GM19240 (cell line): ENCODE data around the gene SLC35B3.
"Not testable (repeated sequence)": the region's sequence is repeated elsewhere in the genome, so short reads cannot be mapped to it uniquely, and the experiment has no call there.

Source experiments
- DNase-seq: peaks from one replicate; pipeline ENCODE4 v3.0.0; 2011; ENCODE audit warnings: low spot score; ENCODE audit not compliant: insufficient read length

The SLC35B3 gene

DNA sequence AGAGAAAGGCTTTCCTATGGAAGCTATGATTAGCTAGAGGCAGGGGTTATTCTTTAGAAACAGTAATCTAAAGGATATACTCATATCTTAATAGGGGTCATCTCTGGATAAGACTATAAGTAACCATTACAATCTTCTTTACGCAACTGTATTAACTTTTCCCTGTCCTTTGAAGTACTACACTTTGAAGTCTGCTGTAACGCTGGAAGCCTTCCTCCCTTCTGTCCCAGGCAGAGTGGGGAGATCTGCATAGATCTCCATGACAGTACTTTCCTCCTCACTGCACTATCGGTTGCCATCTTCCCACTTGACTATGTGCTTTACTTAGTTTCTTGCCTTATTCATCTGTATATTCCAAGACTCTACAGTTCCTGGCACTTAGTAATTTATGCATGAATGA, 20.1 kb downstream of the SLC35B3 start:
- DNase-seq = no peak

DNA sequence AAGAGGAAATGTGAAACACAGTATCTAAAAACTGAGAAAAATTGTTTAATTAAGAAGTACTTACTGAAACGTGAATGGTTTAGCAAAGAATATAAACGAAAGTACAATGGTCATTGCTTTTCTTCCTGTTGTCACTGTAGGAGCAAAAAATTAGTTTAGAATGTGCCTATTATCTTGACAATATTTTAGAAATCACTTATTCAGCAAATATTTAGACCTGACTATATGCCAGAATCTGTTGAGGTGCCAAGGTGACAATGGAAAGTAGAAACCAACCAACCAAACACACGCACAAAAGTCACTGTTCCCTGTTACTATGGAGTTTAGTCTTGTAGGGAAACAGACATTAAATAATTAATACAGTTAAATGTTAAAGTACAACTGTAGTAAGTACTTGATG, 20.5 kb downstream of the SLC35B3 start:
- DNase-seq = no peak

DNA sequence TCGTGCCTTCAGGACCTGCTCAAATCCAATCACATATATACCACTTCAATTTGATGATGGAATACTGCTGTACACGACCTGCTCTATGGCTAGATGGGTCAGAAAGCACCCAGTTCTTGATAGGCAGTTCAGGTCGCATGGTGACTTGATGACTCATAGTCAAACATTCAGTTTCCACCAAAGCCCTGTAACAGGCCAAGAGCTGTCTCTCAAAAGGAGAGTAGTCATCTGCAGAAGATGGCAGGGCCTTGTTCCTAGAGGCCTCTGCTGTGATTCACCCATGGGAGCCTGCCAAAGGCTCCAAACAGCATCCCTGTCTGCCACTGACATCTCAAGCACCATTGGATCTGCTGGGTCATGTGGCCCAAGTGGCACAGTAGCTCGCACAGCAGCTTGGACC, 29.4 kb downstream of the SLC35B3 start:
- not testable (repeated sequence) for DNase-seq

DNA sequence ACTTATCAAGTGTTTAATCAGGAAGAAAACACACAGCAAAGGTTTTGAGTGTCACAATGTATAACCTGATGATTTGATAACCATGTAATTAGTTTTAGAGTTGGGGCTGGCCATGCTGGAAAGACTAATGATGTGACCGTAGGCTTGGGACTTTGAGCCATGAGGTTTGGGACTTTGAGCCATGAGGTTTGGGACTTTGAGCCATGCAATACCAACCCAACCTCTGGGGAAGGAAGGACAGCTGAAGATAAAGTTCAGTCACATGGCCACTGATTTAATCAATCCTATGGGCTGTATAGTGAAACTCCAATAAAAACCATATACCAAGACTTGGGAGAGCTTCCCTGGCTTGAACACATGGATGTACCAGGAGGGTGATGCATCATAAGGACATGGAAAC, 32.8 kb downstream of the SLC35B3 start:
- no peak for DNase-seq

DNA sequence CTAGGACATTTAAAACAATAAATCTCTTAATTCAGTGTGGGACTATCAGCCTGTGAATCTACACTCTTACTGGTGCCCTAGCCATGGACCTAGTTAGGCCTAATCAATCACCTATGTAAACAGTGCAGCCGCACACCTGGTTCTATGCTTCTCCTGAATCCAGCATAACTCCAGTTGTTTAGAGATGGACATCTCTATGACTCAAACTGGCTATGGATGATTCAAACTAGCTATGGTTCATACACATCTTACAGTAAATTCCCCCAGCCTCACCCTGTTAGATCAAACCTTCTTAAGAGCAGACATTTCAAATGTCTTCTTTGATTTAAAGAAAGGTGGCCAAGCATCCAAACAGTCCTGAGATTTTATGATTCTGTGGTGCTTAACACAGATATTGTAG, 34.7 kb downstream of the SLC35B3 start:
- no peak for DNase-seq

DNA sequence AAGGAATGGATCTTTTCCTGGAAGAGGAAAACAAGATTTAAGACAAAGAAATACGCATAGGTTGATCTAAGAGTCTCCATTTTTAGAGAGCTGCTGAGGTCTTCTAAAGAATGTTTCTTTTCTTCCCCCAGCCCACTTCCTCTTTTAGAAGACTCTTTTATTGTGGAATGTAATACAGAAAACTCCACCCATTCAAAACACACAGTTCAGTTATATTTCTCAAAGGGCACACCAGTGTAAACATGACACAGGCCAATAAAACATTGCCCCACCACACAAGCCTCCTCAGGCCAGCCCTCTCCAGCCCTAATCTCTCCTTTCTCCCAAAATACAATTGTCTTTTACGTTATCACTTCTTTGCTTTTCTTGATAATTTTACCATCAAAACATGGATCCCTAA, 42.8 kb downstream of the SLC35B3 start:
- DNase-seq = no peak

DNA sequence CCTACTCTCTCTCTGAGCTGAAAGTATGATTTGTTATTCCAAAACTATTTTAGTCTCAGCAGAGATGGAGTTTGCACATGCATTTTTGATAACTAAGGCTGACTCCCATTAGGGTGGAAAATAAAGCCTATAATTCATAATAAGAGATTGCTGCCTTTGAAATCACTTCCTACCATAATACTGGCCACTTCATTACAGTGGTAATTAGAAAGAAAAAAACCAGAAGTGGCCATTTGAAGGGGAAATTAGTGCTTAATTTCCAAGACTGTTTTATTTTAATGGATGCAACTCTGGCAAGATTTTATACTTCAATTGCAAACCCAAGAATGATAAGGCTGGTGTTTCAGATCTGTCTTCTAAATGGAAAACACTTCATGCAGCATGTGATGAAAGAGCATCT, 43.4 kb downstream of the SLC35B3 start:
- no peak for DNase-seq

DNA sequence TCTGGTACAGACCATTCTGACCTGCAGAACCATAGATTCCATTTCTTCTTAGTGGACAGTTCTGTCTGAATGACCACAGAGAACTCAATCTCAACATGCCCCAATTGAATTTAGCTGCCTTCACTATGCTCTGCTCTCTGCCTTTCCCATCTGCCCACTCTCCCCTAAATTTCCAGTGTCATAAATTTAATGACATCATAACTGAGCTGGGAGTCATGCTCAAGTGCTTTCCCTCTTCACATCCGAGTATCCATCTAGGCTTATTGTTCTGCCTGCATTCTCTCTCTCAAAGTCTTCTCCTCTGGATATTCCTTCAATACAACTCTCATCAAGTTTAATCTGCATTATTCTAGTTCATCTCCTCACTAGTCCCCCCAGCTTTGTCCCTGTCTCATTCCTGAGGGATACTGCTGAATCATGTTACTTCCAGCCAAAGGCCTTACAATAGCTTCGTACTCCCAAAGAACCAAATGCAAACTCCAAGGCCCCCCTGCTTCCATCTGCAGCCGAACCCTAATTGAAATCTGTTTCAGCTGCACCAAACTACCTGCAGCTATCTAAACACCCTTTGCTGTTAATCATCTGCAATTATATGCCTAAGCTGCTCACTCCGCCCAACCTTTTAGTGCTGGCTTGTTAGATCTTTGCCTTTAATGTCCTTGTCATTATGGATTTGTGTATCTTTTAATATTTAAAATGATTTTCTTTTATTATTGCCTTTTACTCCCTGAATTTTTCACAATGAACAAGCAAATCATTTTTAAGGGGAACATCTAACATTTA, 46.1 kb downstream of the SLC35B3 start:
- DNase-seq = no peak

DNA sequence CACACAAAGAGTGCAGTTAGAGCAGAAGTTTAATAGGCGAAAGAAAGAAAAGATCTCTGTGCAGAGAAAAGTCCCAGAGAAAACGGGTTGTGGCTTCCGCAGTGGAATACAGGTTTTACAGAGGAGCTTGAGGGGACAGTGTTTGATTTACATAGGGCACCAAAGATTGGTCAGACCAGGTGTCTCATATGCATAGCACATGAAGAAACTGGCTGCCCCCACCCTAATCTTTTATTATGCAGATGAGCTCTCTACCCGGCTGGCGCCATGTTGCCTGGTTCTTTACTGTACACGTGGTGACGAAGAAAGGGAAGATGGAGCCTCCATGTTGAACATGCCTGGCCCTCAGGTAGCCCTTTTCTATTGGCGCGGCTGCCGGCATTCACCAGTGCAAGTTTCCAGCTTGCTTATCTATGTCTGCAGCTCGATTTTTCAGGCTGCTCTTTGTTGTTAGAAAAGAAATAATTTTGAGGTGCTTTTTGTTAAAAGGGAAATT, 47.4 kb downstream of the SLC35B3 start:
- DNase-seq = no peak

DNA sequence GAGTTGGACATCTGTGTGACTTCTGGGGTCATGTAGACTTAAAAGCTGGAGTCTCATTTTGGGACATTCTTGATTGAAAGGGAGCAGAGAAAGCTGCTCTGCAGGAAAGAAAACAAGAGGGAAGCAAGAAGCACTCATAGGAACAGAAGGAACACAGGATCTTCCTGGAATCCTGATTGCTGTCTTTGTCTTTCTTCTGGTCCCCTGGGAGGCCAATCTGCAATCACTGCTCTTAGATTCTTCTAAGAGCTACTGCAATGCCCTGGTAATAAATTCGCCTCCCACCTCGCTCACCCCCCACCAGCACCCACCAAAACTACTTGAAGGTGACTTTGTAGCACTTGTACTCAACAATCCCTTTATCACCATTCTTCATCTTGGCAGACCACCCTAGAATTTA, 51.8 kb downstream of the SLC35B3 start:
- DNase-seq = no peak

DNA sequence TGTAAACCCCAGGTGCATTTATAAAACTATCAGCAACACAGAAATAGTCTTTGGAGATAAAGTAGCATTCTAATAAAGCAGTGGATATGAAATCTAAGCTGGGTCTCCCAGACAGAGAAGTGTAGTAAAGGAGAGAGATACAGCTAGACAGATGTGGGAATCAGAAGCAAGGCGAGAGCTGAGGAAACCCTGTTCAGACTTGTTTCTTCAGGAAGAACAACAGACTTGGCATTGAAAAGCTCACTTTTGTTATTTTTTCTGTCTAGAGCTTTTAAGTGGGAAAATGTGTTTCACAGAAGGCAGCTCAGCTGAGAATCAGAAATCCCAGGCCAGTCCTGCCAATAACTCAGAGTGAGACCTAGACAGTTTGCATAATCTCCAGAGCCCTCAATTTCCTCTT, 52.9 kb downstream of the SLC35B3 start:
- DNase-seq = no peak

DNA sequence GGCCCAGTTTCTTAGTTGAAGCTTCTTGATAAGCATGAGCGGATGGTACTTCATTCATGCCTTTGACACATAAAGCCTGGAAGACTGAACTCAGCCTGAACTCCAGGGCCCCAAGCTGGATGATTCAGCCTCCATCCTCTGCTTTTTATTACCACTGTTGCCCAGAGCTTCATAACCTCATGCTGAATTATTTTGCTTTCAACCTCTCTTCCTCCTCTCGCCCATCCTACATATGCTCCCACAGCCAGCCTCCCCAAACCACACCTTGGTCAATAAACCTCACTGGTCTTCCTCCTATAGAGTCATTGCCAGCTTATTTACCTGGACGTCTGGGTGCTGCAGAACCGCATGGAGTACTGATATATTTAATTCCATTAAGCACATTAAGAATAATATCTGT, 59.4 kb downstream of the SLC35B3 start:
- DNase-seq = no peak
